IMR-90 (cell line): ENCODE measurements around the gene ERCC4. TPM values are rescaled to one million over a fixed set of nuclear protein-coding genes. Genes with fewer than 3 reads are reported as not detected.
A peak's percentile ranks its signal among the peaks of the same experiment; 100 is the strongest.

Experiments used
- ATAC-seq: fragments of 200-7000 bp; cut with Tn5 transposase; 2 replicates; pipeline ENCODE4 v1.9.1; 2020; ENCODE audit warnings: low read depth, mild to moderate bottlenecking, moderate library complexity
- BruUV-seq: library from RNA; stranded (reverse); fragments of 400-500 nt; replicated peaks from 2 replicates; lab custom pipeline; 2021; lab: Mats Ljungman, UMichigan
- CTCF ChIA-PET: fragments of 300-600 bp; formaldehyde crosslinking; extraction: SDS; loops from one replicate; lab custom pipeline; 2021; ENCODE audit warnings: antibody characterized with exemption; lab: Yijun Ruan, JAX
- POLR2A ChIA-PET: fragments of 300-600 bp; sonication (Branson Sonifier 250); formaldehyde crosslinking; loops from one replicate; lab custom pipeline; 2022; ENCODE audit warnings: antibody characterized with exemption; ENCODE audit not compliant: unreplicated experiment; lab: Charles Lee
- DNase-seq: peaks from one replicate; pipeline ENCODE4 v3.0.0; 2013
- H2AFZ ChIP-seq: replicated peaks from 2 replicates; pipeline ENCODE3; 2013; ENCODE audit warnings: low read length, mild to moderate bottlenecking; ENCODE audit not compliant: poor library complexity
- H2AK5ac ChIP-seq: 2 replicates; pipeline ENCODE4 v1.6.1; 2013; ENCODE audit warnings: low read depth, low read length, inconsistent platforms
- H2AK9ac ChIP-seq: replicated peaks from 2 replicates; pipeline ENCODE3; 2013; ENCODE audit warnings: mild to moderate bottlenecking, low read depth, low read length, moderate library complexity; ENCODE audit not compliant: poor library complexity
- H2BK120ac ChIP-seq: 2 replicates; pipeline ENCODE4 v1.6.1; 2013; ENCODE audit warnings: low read depth, low read length, inconsistent platforms
- H2BK15ac ChIP-seq: 3 replicates; pipeline ENCODE4 v1.6.1; 2013; ENCODE audit warnings: low read depth, low read length, inconsistent platforms
- H2BK20ac ChIP-seq: 2 replicates; pipeline ENCODE4 v1.6.1; 2013; ENCODE audit warnings: low read depth, mild to moderate bottlenecking, inconsistent platforms, low read length, moderate library complexity
- H2BK5ac ChIP-seq: 2 replicates; pipeline ENCODE4 v1.6.1; 2013; ENCODE audit warnings: mild to moderate bottlenecking, low read depth, low read length, inconsistent platforms; ENCODE audit not compliant: poor library complexity, severe bottlenecking
- H3K14ac ChIP-seq: replicated peaks from 2 replicates; pipeline ENCODE4 v1.6.1; 2013; ENCODE audit warnings: low read depth, low read length, inconsistent platforms
- H3K18ac ChIP-seq: 2 replicates; pipeline ENCODE4 v1.6.1; 2013; ENCODE audit warnings: low read depth, low read length, control low read depth
- H3K23ac ChIP-seq: 2 replicates; pipeline ENCODE4 v1.6.1; 2013; ENCODE audit warnings: low read depth, low read length, inconsistent platforms
- H3K27ac ChIP-seq: 2 replicates; pipeline ENCODE4 v1.5.1; 2013; ENCODE audit warnings: mild to moderate bottlenecking, control low read depth, low read length; ENCODE audit not compliant: insufficient read depth
- H3K27me3 ChIP-seq: 2 replicates; pipeline ENCODE4 v1.6.1; 2013; ENCODE audit warnings: low read length; ENCODE audit not compliant: control insufficient read depth, insufficient read depth
- H3K36me3 ChIP-seq: 2 replicates; pipeline ENCODE4 v1.6.1; 2013; ENCODE audit warnings: low read length, mixed read lengths; ENCODE audit not compliant: control insufficient read depth, insufficient read depth
- H3K4ac ChIP-seq: 2 replicates; pipeline ENCODE4 v1.6.1; 2013; ENCODE audit warnings: low read depth, low read length, inconsistent platforms
- H3K4me1 ChIP-seq: 2 replicates; pipeline ENCODE4 v1.6.1; 2013; ENCODE audit warnings: low read length, mixed read lengths; ENCODE audit not compliant: control insufficient read depth, insufficient read depth
- H3K4me2 ChIP-seq: 2 replicates; pipeline ENCODE4 v1.6.1; 2013; ENCODE audit warnings: low read depth, mild to moderate bottlenecking, control low read depth, low read length, moderate library complexity
- H3K4me3 ChIP-seq: 2 replicates; pipeline ENCODE4 v1.5.1; 2013; ENCODE audit warnings: low read depth, mild to moderate bottlenecking, control low read depth, low read length, moderate library complexity; ENCODE audit not compliant: insufficient read depth
- H3K56ac ChIP-seq: 2 replicates; pipeline ENCODE4 v1.6.1; 2013; ENCODE audit warnings: low read length, inconsistent platforms; ENCODE audit not compliant: insufficient read depth; ENCODE audit errors: extremely low read depth
- H3K79me1 ChIP-seq, 2 experiments: 2 replicates each; pipeline ENCODE4 v1.6.1; 2013; ENCODE audit warnings: low read length in 2 of 2, inconsistent platforms in 1 of 2, low read depth in 1 of 2
- H3K9ac ChIP-seq: 2 replicates; pipeline ENCODE4 v1.6.1; 2013; ENCODE audit warnings: low read depth, low read length, control low read depth
- H3K9me1 ChIP-seq: 2 replicates; pipeline ENCODE4 v1.6.1; 2013; ENCODE audit warnings: low read length, inconsistent platforms; ENCODE audit not compliant: insufficient read depth
- H3K9me3 ChIP-seq: 2 replicates; pipeline ENCODE4 v1.6.1; 2013; ENCODE audit warnings: low read length; ENCODE audit not compliant: control insufficient read depth, insufficient read depth
- H4K20me1 ChIP-seq: 2 replicates; pipeline ENCODE4 v1.6.1; 2013; ENCODE audit warnings: low read length, inconsistent platforms; ENCODE audit not compliant: insufficient read depth
- H4K5ac ChIP-seq: 2 replicates; pipeline ENCODE4 v1.6.1; 2013; ENCODE audit warnings: mild to moderate bottlenecking, low read depth, low read length, control low read depth
- H4K8ac ChIP-seq, 2 experiments: 2 replicates each; pipeline ENCODE4 v1.6.1; 2013; ENCODE audit warnings: low read depth in 2 of 2, low read length in 2 of 2, control low read depth in 1 of 2, inconsistent platforms in 1 of 2
- H4K91ac ChIP-seq: 2 replicates; pipeline ENCODE4 v1.6.1; 2013; ENCODE audit warnings: low read depth, low read length, inconsistent platforms; ENCODE audit not compliant: insufficient read depth
- CEBPB ChIP-seq: IDR thresholded peaks from 2 replicates; pipeline ENCODE4 v1.6.1; 2012; ENCODE audit warnings: low read depth, low read length, improper control_type of control experiment
- FOS ChIP-seq: fragments of 150-350 bp; IDR thresholded peaks from 2 replicates; pipeline ENCODE4 v1.6.1; 2016; ENCODE audit warnings: low read depth, low read length
- MAFK ChIP-seq: IDR thresholded peaks from 2 replicates; pipeline ENCODE4 v1.6.1; 2012; ENCODE audit warnings: low read depth, low read length, improper control_type of control experiment
- MXI1 ChIP-seq: IDR thresholded peaks from 2 replicates; pipeline ENCODE4 v1.6.1; 2012; ENCODE audit warnings: low read depth, mild to moderate bottlenecking, low read length, moderate library complexity, borderline replicate concordance
- NFE2L2 ChIP-seq: fragments of 150-350 bp; IDR thresholded peaks from 2 replicates; pipeline ENCODE4 v1.6.1; 2016; ENCODE audit warnings: low read depth, mild to moderate bottlenecking, low read length
- POLR2A ChIP-seq: IDR thresholded peaks from 2 replicates; pipeline ENCODE4 v1.6.1; 2012; ENCODE audit warnings: mild to moderate bottlenecking, low read depth, low read length
- RAD21 ChIP-seq: IDR thresholded peaks from 2 replicates; pipeline ENCODE4 v1.6.1; 2012; ENCODE audit warnings: low read length, improper control_type of control experiment
- WGBS, 2 experiments: methylation state at CpG; one replicate each; pipeline versions ENCODE4 v1.1.5 to v1.1.7; 2013; ENCODE audit warnings: missing lambda C conversion rate in 2 of 2; ENCODE audit not compliant: insufficient read length in 1 of 2; ENCODE audit errors: extremely low coverage in 2 of 2; 5-methylcytosine and 5-hydroxymethylcytosine counted together
- dilution Hi-C: fragments of 300-500 bp; cut with HindIII; formaldehyde crosslinking; loops from one replicate; pipeline ENCODE4 v1.14.3; 2018; ENCODE audit warnings: low sequenced_read_pairs; ENCODE audit not compliant: unreplicated experiment
- in situ Hi-C: fragments of 300-500 bp; cut with MboI; formaldehyde crosslinking; loops from 3 replicates; pipeline ENCODE4 v1.14.3; 2019; ENCODE audit warnings: low sequenced_read_pairs, inconsistent platforms, mixed read lengths
- intact Hi-C: fragments of 100-400 bp; cut with micrococcal nuclease; formaldehyde crosslinking; loops from 2 replicates; pipeline ENCODE4 v1.10.0; 2022
- polyA plus RNA-seq, 3 experiments: library from polyadenylated mRNA; depleted of rRNA; stranded (reverse); fragments of >200 nt; gene quantifications; 2 replicates each; pipeline ENCODE4 v1.2.3, GENCODE V29; 2012; ENCODE audit warnings: low replicate concordance in 1 of 3
- total RNA-seq: library from RNA; depleted of rRNA; stranded (reverse); fragments of >200 nt; gene quantifications from 2 replicates; pipeline ENCODE4 v1.2.3, GENCODE V29; 2012
- TF ChIP-seq, protein P1 (sequence below): fragments of 150-350 bp; IDR thresholded peaks from 2 replicates; pipeline ENCODE4 v1.6.1; 2016; ENCODE audit warnings: low read depth, mild to moderate bottlenecking, low read length, moderate library complexity, borderline replicate concordance

ERCC4 gene
- total and polyA plus RNA-seq, 2 of the 4 experiments (the other 2 are of a cell fraction), result 2.9 to 19.2 TPM

DNA sequence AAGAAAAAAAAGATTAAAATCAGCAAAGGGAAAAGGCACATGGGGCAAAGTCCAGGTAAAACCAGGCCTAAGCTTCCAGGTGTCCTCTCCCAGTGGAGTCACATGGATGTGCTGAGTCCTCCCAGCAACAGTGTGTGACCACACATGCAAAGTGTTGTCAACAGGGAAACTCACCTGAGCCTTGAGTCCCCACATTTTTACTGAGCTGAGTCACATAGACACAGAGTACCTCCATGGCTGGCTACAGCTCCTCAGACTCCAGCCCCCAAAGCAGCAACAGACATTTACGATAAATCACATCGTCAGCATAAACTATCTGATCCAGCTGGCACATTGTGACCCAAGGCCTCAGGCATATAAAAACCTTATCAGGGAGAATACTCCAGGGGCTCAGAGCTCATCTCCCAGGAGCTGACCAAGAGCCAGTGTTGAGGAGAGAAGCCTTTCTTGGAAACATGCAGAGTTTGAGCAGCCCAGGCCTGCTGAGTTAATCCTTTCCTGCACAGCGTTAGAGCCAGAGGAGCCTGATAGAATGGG is 20.5 kb downstream of the ERCC4 start:
- ChIA-PET POLR2A (no interaction called here), CTCF (no interaction called here)
- no TSS peak for BruUV-seq
- H4K5ac ChIP-seq, result no peak overlapping the region
- no peak overlapping the region for H2BK5ac ChIP-seq
- dilution Hi-C loops, result no loop called here
- TF ChIP-seq CEBPB, result no peak
- TF ChIP-seq, protein P1, sequence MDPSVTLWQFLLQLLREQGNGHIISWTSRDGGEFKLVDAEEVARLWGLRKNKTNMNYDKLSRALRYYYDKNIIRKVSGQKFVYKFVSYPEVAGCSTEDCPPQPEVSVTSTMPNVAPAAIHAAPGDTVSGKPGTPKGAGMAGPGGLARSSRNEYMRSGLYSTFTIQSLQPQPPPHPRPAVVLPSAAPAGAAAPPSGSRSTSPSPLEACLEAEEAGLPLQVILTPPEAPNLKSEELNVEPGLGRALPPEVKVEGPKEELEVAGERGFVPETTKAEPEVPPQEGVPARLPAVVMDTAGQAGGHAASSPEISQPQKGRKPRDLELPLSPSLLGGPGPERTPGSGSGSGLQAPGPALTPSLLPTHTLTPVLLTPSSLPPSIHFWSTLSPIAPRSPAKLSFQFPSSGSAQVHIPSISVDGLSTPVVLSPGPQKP, result no peak
- TF ChIP-seq NFE2L2, result no peak
- TF ChIP-seq MXI1, result no peak
- peak; percentile 77 for TF ChIP-seq MAFK
- TF ChIP-seq FOS, result no peak
- TF ChIP-seq POLR2A, result no peak
- TF ChIP-seq RAD21, result no peak
- no peak overlapping the region for H3K23ac ChIP-seq
- H2AK5ac ChIP-seq, result no peak overlapping the region
- no peak overlapping the region for H3K4me2 ChIP-seq
- no peak overlapping the region for H3K9ac ChIP-seq
- in situ Hi-C loops, result no loop called here
- H3K4ac ChIP-seq, result no peak overlapping the region
- H3K4me3 ChIP-seq, result no peak overlapping the region
- H3K79me1 ChIP-seq, result peaks cover 0 to 3% of the 10 kb centered on the region in 2 experiments; a peak in 1 of 4 replicates
- H3K56ac ChIP-seq, result no peak overlapping the region
- H3K14ac ChIP-seq, result no peak overlapping the region
- H3K9me3 ChIP-seq, result no peaks in the 10 kb centered on the region
- no peak overlapping the region for H4K8ac ChIP-seq
- no peak for DNase-seq
- no peak overlapping the region for H2AK9ac ChIP-seq
- no peak overlapping the region for H2AFZ ChIP-seq
- H2BK20ac ChIP-seq, result no peak overlapping the region
- H3K27me3 ChIP-seq, result no peaks in the 10 kb centered on the region
- no peaks in the 10 kb centered on the region for H4K20me1 ChIP-seq
- peaks cover 2% of the 10 kb centered on the region for H3K4me1 ChIP-seq
- peaks cover 17% of the 10 kb centered on the region for H3K36me3 ChIP-seq
- WGBS, 2 experiments, result no CpG with 5 or more reads among the region's 3 CpGs
- 0 out of 2 replicates have a peak, but pooled peaks cover 2% of the 10 kb centered on the region for H3K9me1 ChIP-seq
- H4K91ac ChIP-seq, result no peak overlapping the region
- H3K27ac ChIP-seq, result no peak overlapping the region
- H3K18ac ChIP-seq, result no peak overlapping the region
- H2BK15ac ChIP-seq, result no peak overlapping the region
- ATAC-seq, result no peak
- H2BK120ac ChIP-seq, result no peak overlapping the region
- intact Hi-C loops, result no loop called here
